ENCODE measurements around the gene LCORL.
"Not testable (repeated sequence)": the region's sequence is repeated elsewhere in the genome, so short reads cannot be mapped to it uniquely, and the experiment has no call there.

The LCORL gene

DNA sequence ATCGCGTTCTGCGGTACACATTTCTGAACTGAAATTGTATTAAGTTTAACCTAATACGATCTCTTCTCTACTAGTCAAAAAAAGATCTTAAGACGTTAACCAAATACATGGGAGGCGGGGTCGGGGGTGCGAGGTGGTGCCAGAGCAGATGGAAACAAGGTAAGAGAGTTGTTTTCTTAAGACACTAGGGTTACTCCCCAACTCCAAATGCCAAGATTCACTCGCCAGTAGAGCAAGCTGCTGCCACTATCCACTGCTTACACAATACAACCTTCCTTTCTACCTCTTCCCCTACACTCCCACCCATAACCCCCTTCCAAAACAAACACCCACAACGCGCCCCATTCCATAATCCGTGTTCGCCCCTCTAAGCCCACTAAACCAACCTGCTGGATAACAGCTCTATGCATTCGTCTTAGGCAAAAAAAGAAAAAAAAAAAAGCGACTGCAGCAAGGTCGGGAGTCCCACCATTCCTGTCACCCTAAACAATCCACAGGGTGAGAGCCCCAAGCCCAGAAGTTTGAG lies 1.3 kb downstream of the LCORL start:
- DNase-seq (ENCODE audit: low spot score) = peak; percentile 16

DNA sequence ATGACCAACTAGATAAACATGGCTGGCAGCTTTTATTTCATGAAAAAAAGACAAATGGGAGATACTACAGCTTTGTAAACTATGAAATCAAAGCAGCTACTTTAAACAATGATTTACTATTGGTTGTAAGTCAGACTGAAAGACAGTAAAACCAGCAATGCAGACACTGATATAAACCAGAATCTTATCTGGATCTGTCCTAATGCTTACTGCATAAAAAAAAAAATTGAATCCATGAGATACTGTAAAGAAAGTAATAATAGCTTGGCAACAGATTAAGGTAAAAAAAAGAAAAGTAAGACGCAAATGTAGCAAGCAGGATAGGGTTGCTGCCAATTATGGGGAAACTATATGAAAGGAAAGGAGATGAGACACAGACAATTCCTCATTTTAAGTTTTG lies 7.3 kb downstream of the LCORL start:
- DNase-seq (ENCODE audit: low spot score) = no peak

- no peak for DNase-seq (ENCODE audit: low spot score)
Measured at GRCh38 chr4:18012807-18013462, 8.6 kb downstream of the LCORL start.

- no peak for DNase-seq (ENCODE audit: low spot score)
Measured at GRCh38 chr4:18012134-18012806, 9.3 kb downstream of the LCORL start.

DNA sequence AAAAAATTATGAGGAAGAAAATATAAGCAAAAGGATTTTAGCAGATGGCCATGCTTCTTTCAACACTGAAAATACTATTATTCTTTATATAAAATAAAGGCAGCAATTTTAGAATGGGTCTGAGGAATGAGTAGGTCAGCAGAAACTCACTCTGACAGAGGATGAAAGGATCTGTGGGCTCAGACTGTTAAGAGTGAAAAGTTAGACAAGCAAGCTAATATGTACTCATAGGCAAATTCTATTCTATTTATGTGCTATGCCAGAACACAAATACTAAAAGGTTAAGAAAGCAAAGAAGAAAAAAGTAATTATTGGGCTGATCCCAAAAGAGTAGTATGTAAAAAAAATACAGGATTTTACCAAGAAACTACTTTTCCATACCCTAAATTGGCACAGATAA lies 13.9 kb downstream of the LCORL start:
- DNase-seq (ENCODE audit: low spot score) = no peak

GRCh38 chr4:18006432-18006831 lies 15.1 kb downstream of the LCORL start:
- not testable (repeated sequence) for DNase-seq (ENCODE audit: low spot score)

- DNase-seq (ENCODE audit: low spot score) = no peak
Measured at GRCh38 chr4:17997129-17997528, 24.4 kb downstream of the LCORL start.

GRCh38 chr4:17995165-17995564 lies 26.4 kb downstream of the LCORL start:
- no peak for DNase-seq (ENCODE audit: low spot score)

GRCh38 chr4:17985832-17986231 lies 35.7 kb downstream of the LCORL start:
- DNase-seq (ENCODE audit: low spot score) = no peak

GRCh38 chr4:17981063-17981462 lies 40.5 kb downstream of the LCORL start:
- DNase-seq (ENCODE audit: low spot score) = no peak

GRCh38 chr4:17968721-17969120 lies 52.8 kb downstream of the LCORL start:
- DNase-seq (ENCODE audit: low spot score) = no peak

DNA sequence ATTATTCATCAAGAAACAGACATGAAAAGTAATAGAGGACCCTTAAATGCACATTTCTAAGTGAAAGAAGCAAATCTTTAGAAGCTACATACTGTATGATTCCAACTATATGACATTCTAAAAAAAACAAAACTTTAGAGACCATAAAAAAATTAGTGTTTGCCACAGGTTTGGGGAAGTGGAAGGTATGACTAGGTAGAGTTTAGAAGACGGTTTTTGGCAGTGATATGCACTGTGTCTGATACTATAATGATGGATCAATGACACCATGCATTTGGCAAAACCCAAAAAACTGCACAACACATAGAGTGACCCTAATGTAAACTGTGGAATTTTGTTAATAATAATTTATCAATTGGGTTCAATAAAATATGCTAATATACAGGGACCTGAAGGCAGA lies 54.5 kb downstream of the LCORL start:
- DNase-seq (ENCODE audit: low spot score) = no peak

- no peak for DNase-seq (ENCODE audit: low spot score)
Measured at GRCh38 chr4:17966312-17966711, 55.2 kb downstream of the LCORL start.

DNA sequence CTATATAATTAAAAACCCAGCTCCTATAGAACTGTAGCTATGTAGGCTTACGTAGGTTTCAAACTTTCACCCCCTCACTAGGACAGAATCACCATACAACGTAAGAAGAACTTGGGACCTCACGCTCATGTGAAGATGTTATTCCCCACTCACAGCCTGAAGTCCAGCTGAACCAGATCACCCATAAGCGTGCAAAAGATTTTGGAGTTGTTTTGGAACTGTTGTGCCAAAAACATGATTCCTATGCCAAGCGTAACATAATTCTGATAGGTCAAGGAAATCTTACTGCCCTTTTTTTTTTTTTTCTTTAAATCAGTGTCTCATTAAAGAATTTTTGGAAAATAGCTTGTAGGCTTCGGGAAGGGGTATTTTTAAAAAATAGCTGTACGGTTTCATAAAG lies 57.0 kb downstream of the LCORL start:
- DNase-seq (ENCODE audit: low spot score) = no peak

DNA sequence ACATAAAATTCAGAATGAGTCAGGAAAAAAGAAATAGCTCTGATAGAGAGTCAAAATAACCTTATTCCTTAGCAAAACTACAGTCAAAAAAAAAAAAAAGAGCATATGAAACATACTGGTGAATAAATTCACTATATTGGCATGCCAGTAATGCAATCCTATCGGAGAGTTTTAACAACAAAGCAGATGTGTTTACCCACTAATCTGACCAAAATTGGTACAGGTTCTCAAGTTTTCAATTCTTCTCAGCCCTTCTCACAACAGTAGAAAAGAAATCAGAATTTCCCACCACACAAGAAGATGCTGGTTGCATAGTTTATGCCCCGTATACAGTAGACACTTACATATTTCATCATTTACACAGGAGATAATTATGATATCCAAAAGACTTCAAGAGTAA lies 59.4 kb downstream of the LCORL start:
- no peak for DNase-seq (ENCODE audit: low spot score)

DNA sequence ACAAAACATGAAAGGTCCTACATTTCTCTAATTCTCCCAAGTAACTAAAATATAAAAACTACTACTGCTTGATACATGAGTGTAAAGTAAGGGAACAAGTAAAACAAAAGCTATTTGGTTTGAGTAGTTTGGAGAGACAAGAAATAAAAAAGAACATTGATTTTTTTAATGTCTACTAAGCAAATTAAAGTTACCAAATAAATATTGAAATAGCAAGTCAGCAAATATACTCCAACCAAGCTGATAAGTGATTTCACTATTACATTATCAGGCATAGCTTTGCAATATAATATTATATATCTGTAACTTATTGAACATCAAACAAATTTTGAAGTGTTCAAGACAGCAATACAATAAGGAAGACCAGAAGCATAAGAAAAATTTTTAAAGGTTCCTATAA lies 60.3 kb downstream of the LCORL start:
- DNase-seq (ENCODE audit: low spot score) = no peak

GRCh38 chr4:17958181-17958580 lies 63.4 kb downstream of the LCORL start:
- no peak for DNase-seq (ENCODE audit: low spot score)

GRCh38 chr4:17957688-17958087 lies 63.9 kb downstream of the LCORL start:
- DNase-seq (ENCODE audit: low spot score) = no peak

DNA sequence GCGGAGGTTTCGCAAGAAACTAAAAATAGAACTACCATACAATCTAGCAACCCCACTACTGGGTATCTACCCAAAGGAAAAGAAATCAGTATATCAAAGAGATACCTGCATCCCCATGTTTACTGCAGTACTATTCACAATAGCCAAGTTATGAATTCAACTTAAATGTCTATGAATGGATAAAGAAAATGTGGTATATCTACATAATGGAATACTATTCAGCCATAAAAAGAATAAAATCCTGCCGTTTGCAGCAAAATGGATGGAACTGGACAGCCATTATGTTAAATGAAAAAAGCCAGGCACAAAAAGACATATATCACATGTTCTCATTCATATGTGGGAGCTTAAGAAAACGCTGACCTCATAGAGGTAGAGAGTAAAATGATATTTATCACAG lies 65.3 kb downstream of the LCORL start:
- no peak for DNase-seq (ENCODE audit: low spot score)

GRCh38 chr4:17945303-17945702 lies 76.3 kb downstream of the LCORL start:
- DNase-seq (ENCODE audit: low spot score) = no peak

- no peak for DNase-seq (ENCODE audit: low spot score)
Measured at GRCh38 chr4:17941731-17942130, 79.8 kb downstream of the LCORL start.

DNA sequence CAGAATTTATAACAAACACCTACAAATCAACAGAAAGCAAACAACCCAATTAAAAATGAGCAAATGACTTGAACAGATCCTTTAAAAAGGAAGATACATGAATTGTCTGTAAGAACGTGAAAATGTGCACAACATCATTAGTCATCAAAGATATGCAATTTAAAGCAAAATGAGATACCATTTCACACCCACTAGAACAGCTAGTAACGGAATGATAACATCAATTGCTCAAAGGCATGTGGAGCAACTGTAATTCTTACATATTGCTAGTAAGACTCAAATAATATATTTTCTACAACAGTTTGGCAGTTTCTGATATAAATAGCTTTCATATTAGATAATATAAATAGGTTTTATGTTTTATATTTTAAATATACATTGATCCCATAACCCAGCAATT lies 82.5 kb downstream of the LCORL start:
- no peak for DNase-seq (ENCODE audit: low spot score)

GRCh38 chr4:17934286-17934685 lies 87.3 kb downstream of the LCORL start:
- DNase-seq (ENCODE audit: low spot score) = no peak

DNA sequence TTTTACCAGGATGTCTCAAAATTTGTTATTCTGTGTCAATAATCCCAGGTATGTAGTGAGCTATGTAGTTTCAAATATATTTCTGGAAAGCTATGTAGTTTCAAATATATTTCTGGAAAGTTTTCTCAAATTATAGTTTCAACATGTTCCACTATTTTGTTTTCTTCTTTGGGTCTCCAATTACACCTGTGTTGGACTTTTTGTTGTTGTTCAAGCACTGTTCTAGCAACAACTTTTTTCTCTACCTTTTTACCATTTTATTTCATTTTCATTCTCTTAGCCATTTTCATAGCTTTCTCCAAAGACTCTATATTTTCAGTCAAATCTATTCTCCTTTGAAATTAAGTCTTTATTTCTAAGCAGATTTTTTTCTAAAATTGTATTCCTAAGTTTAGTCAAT lies 88.4 kb downstream of the LCORL start:
- no peak for DNase-seq (ENCODE audit: low spot score)
